HCT116 (cell line): ENCODE results near the gene OPRD1. TPM values are rescaled to one million over a fixed set of nuclear protein-coding genes. Genes with fewer than 3 reads are reported as not detected.

Experiments used
- ATAC-seq: fragments of 200-7000 bp; cut with Tn5 transposase; 2 replicates; pipeline ENCODE4 v1.9.1; 2020; ENCODE audit warnings: mild to moderate bottlenecking, moderate library complexity
- BruUV-seq: library from RNA; stranded (reverse); fragments of 400-500 nt; replicated peaks from 2 replicates; lab custom pipeline; 2021; lab: Mats Ljungman, UMichigan
- CTCF ChIA-PET: fragments of 300-600 bp; sonication (Branson Sonifier 250); formaldehyde crosslinking; loops from one replicate; lab custom pipeline; 2021; ENCODE audit warnings: antibody characterized with exemption; lab: Charles Lee
- POLR2A ChIA-PET: fragments of 300-600, 350-600 bp; sonication (Branson Sonifier 250); formaldehyde crosslinking; loops from one replicate; lab custom pipeline; 2021; ENCODE audit warnings: antibody characterized with exemption; lab: Charles Lee
- RAD21 ChIA-PET, 2 experiments: fragments of 300-600 bp; sonication (Branson Sonifier 250); formaldehyde crosslinking; loops; one replicate each; lab custom pipeline; 2023; ENCODE audit warnings: low total read pairs in 2 of 2; ENCODE audit not compliant: uncharacterized antibody in 2 of 2, unreplicated experiment in 2 of 2, low non-redundant PET in 1 of 2; lab: Charles Lee
- DNase-seq: peaks from one replicate; pipeline ENCODE4 v3.0.0-alpha.2; 2010; ENCODE audit warnings: low read depth, low spot score
- H2AFZ ChIP-seq: fragments of 200-600 bp; shearing (Covaris generic), sonication (generic); 2 replicates; pipeline ENCODE4 v1.6.1; 2017; ENCODE audit warnings: low read depth, mixed run types, mixed read lengths, antibody characterized with exemption, low read length; ENCODE audit not compliant: poor library complexity, severe bottlenecking
- H3K27ac ChIP-seq: 2 replicates; pipeline ENCODE4 v1.5.1; 2012; ENCODE audit warnings: low read depth, low read length
- H3K27me3 ChIP-seq: fragments of 200-600 bp; sonication (generic); 2 replicates; pipeline ENCODE4 v1.6.1; 2016; ENCODE audit warnings: mixed run types, low read length, mixed read lengths; ENCODE audit not compliant: insufficient read depth
- H3K36me3 ChIP-seq, 2 experiments: fragments of 200-500 bp in 1 of 2; fragments of 200-600 bp in 1 of 2; sonication (Bioruptor generic) in 1 of 2; sonication (generic) in 1 of 2; 2 replicates each; pipeline versions ENCODE4 v1.5.1 to v1.6.1; 2014 to 2016; ENCODE audit warnings: low read length in 2 of 2, inconsistent platforms in 1 of 2, mixed read lengths in 1 of 2, mixed run types in 1 of 2; ENCODE audit not compliant: insufficient read depth in 2 of 2, control insufficient read depth in 1 of 2
- H3K4me1 ChIP-seq, 2 experiments: fragments of 200-600 bp in 1 of 2; sonication (generic) in 1 of 2; 2 replicates each; pipeline versions ENCODE4 v1.5.1 to v1.6.1; 2012 to 2017; ENCODE audit warnings: low read length in 2 of 2, inconsistent platforms in 1 of 2, mild to moderate bottlenecking in 1 of 2, mixed read lengths in 1 of 2, mixed run types in 1 of 2, moderate library complexity in 1 of 2; ENCODE audit not compliant: insufficient read depth in 2 of 2, control insufficient read depth in 1 of 2
- H3K4me2 ChIP-seq: fragments of 200-600 bp; sonication (generic); 2 replicates; pipeline ENCODE4 v1.6.1; 2017; ENCODE audit warnings: mixed run types, low read length, mixed read lengths
- H3K4me3 ChIP-seq, 2 experiments: fragments of 200-600 bp in 1 of 2; sonication (generic) in 1 of 2; replicated peaks in 1 of 2; 2 replicates each; pipeline ENCODE4 v1.5.1; 2011 to 2016; ENCODE audit warnings: low read length in 2 of 2, control low read depth in 1 of 2, low read depth in 1 of 2, mild to moderate bottlenecking in 1 of 2, mixed read lengths in 1 of 2, mixed run types in 1 of 2
- H3K79me2 ChIP-seq: fragments of 200-600 bp; sonication (generic); 2 replicates; pipeline ENCODE4 v1.6.1; 2017; ENCODE audit warnings: mild to moderate bottlenecking, mixed run types, low read length, moderate library complexity, mixed read lengths; ENCODE audit not compliant: insufficient read depth
- H3K9ac ChIP-seq: fragments of 200-600 bp; sonication (generic); 2 replicates; pipeline ENCODE4 v1.6.1; 2016; ENCODE audit warnings: low read length, mixed read lengths
- H3K9me2 ChIP-seq: fragments of 200-600 bp; sonication (generic), shearing (Covaris generic); 2 replicates; pipeline ENCODE4 v1.6.1; 2017; ENCODE audit warnings: mixed run types, mild to moderate bottlenecking, moderate library complexity; ENCODE audit not compliant: insufficient read depth
- H3K9me3 ChIP-seq, 2 experiments: fragments of 200-500 bp in 1 of 2; fragments of 200-600 bp in 1 of 2; sonication (Bioruptor generic) in 1 of 2; sonication (generic) in 1 of 2; 2 replicates each; pipeline ENCODE4 v1.6.1; 2014 to 2017; ENCODE audit warnings: low read length in 2 of 2, mixed read lengths in 2 of 2, inconsistent platforms in 1 of 2, low read depth in 1 of 2, mild to moderate bottlenecking in 1 of 2, mixed run types in 1 of 2, moderate library complexity in 1 of 2; ENCODE audit not compliant: control insufficient read depth in 1 of 2, insufficient read depth in 1 of 2
- H4K20me1 ChIP-seq: fragments of 200-600 bp; sonication (generic), shearing (Covaris generic); 2 replicates; pipeline ENCODE4 v1.6.1; 2017; ENCODE audit warnings: mixed run types, mild to moderate bottlenecking, moderate library complexity; ENCODE audit not compliant: insufficient read depth
- CEBPB ChIP-seq: IDR thresholded peaks from 2 replicates; pipeline ENCODE4 v1.6.1; 2012; ENCODE audit warnings: low read depth
- ELF1 ChIP-seq: IDR thresholded peaks from 2 replicates; pipeline ENCODE4 v1.6.1; 2012; ENCODE audit warnings: low read depth, borderline replicate concordance
- EZH2phosphoT487 ChIP-seq: fragments of 200-600 bp; IDR thresholded peaks from 2 replicates; pipeline ENCODE4 v1.6.1; 2018; ENCODE audit warnings: antibody characterized with exemption, borderline replicate concordance
- FOSL1 ChIP-seq: IDR thresholded peaks from 2 replicates; pipeline ENCODE4 v1.6.1; 2012; ENCODE audit warnings: low read depth
- JUND ChIP-seq: IDR thresholded peaks from 2 replicates; pipeline ENCODE4 v1.6.1; 2012
- POLR2A ChIP-seq: IDR thresholded peaks from 2 replicates; pipeline ENCODE4 v1.7.0; 2011; ENCODE audit warnings: borderline replicate concordance; ENCODE audit not compliant: insufficient read depth, insufficient read length; ENCODE audit errors: extremely low read depth
- POLR2AphosphoS5 ChIP-seq: IDR thresholded peaks from 2 replicates; pipeline ENCODE4 v1.6.1; 2011; ENCODE audit warnings: mild to moderate bottlenecking, low read depth, low read length, moderate library complexity
- RAD21 ChIP-seq: IDR thresholded peaks from 2 replicates; pipeline ENCODE4 v1.6.1; 2012; ENCODE audit warnings: low read depth, mild to moderate bottlenecking
- SP1 ChIP-seq: IDR thresholded peaks from 2 replicates; pipeline ENCODE4 v1.6.1; 2012; ENCODE audit warnings: low read depth
- SRF ChIP-seq: IDR thresholded peaks from 2 replicates; pipeline ENCODE4 v1.6.1; 2012; ENCODE audit warnings: low read depth
- YY1 ChIP-seq: IDR thresholded peaks from 2 replicates; pipeline ENCODE4 v1.6.1; 2011; ENCODE audit warnings: low read length, low read depth, moderate library complexity, mild to moderate bottlenecking; ENCODE audit not compliant: insufficient replicate concordance; ENCODE audit errors: extremely low read depth
- ZFX ChIP-seq: fragments of 450-650 bp; IDR thresholded peaks from 2 replicates; pipeline ENCODE4 v1.6.1; 2017
- intact Hi-C: fragments of 100-400 bp; cut with micrococcal nuclease; formaldehyde crosslinking; loops from 2 replicates; pipeline ENCODE4 v1.10.0; 2022
- total RNA-seq: library from RNA; stranded (reverse); gene quantifications from one replicate; pipeline ENCODE4 v1.2.1, GENCODE V29; 2021; ENCODE audit not compliant: unreplicated experiment
- TF ChIP-seq, protein P1 (sequence below): IDR thresholded peaks from 2 replicates; pipeline ENCODE4 v1.6.1; 2012

OPRD1 gene
- total RNA-seq, 1 experiment from 2014 or later, result not detected

DNA sequence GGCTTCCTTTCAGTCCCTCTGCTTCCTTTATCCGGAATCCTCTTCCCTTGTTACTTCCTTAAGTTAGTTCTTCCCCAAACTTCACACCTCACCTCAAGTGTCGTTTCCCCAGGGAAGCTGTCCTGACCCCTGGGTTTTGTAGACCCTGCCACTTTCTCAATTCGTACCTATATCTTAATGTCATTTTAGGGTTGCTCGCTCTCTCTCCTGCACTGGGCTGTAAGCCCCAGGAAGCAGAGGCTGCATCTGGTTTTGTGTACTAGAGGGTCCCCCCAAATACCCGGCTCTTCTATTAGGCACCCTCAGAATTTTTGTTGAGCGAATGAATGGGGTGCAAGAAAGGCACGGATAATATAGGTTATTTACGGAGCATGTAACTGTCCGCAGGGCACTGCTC lies 603 bp upstream of the OPRD1 start:
- intact Hi-C loops, result no loop called here
- H4K20me1 ChIP-seq, result no peaks in the 10 kb centered on the region
- no peaks in the 10 kb centered on the region for H3K36me3 ChIP-seq
- ATAC-seq (no peak), DNase-seq (no peak)
- H3K79me2 ChIP-seq, result no peaks in the 10 kb centered on the region
- TF ChIP-seq ZFX (no peak), YY1 (no peak), ELF1 (no peak), JUND (no peak), SP1 (no peak)
- TF ChIP-seq, protein P1, sequence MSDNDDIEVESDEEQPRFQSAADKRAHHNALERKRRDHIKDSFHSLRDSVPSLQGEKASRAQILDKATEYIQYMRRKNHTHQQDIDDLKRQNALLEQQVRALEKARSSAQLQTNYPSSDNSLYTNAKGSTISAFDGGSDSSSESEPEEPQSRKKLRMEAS, result no peak
- CTCF ChIA-PET, result no interaction called here
- RAD21 ChIA-PET, result no interaction called here
- no peak overlapping the region for H3K9ac ChIP-seq
- POLR2A ChIA-PET, result no interaction called here
- H3K4me2 ChIP-seq, result no peak overlapping the region
- no peaks in the 10 kb centered on the region for H3K9me3 ChIP-seq
- H3K27me3 ChIP-seq, result 0 out of 2 replicates have a peak, but pooled peaks cover 4% of the 10 kb centered on the region
- H3K27ac ChIP-seq, result no peak overlapping the region
- no peaks in the 10 kb centered on the region for H3K4me1 ChIP-seq
- H3K9me2 ChIP-seq, result no peaks in the 10 kb centered on the region
- H2AFZ ChIP-seq, result no peak overlapping the region
- BruUV-seq, result no TSS peak
- no peak overlapping the region for H3K4me3 ChIP-seq

DNA sequence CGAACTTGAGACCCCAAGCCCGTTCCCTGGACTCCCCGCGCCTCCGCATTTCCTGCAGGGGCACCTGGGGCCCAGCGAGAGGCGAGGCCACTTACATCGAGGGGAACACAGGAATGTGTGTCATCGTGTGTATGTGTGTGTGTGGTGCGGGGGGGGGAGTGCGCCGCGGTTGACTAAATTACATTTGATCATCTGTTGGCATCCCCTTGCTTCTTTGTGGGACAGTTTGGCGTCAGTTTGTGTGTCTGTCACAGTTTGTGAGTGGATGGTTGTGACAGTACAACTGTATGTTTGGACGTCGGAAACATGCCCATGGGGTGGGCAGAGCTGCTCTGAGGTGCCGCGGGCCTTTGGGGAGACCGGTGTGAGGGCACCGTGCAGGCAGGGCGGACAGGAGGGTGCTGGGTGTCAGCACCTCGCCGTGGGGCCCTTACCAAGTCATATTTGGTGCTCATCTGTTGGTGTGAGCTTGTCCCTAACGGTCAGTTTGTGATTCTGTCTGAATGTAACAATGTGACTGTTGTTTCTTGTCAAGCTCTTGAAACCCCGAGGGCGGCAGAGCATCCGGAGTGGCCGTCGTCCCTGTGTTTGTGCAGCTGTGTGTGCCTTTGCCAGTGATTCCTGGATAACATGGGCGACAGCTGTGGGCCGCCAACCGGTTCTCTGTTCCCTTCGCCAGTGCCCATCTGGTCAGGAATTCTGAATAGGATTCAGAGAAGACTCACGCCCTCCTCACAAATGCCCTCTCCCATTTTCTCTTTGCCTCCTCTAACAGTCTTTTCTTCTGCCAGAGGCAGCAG lies 899 bp downstream of the OPRD1 start:
- H3K4me2 ChIP-seq, result no peak overlapping the region
- ATAC-seq (no peak), DNase-seq (no peak)
- no TSS peak for BruUV-seq
- no peak for TF ChIP-seq ELF1
- TF ChIP-seq POLR2A, result no peak
- TF ChIP-seq CEBPB, result no peak
- TF ChIP-seq FOSL1, result no peak
- no peak for TF ChIP-seq SRF
- no peak for TF ChIP-seq EZH2phosphoT487
- TF ChIP-seq JUND, result no peak
- TF ChIP-seq POLR2AphosphoS5, result no peak
- TF ChIP-seq RAD21, result no peak
- TF ChIP-seq, protein P1, result no peak
- H3K4me3 ChIP-seq, result no peak overlapping the region
- ChIA-PET RAD21 (no interaction called here), POLR2A (no interaction called here), CTCF (no interaction called here)
- H3K36me3 ChIP-seq, result no peaks in the 10 kb centered on the region
- intact Hi-C loops, result no loop called here
- no peaks in the 10 kb centered on the region for H4K20me1 ChIP-seq
- no peaks in the 10 kb centered on the region for H3K9me2 ChIP-seq
- no peaks in the 10 kb centered on the region for H3K79me2 ChIP-seq
- no peak overlapping the region for H3K27ac ChIP-seq
- no peak overlapping the region for H2AFZ ChIP-seq
- H3K9ac ChIP-seq, result no peak overlapping the region
- 0 out of 2 replicates have a peak, but pooled peaks cover 4% of the 10 kb centered on the region for H3K27me3 ChIP-seq
- H3K9me3 ChIP-seq, result no peaks in the 10 kb centered on the region
- H3K4me1 ChIP-seq, result no peaks in the 10 kb centered on the region
